Ovary (tissue), 9 donors: ENCODE results near the gene RAP1A. TPM values are rescaled to one million over a fixed set of nuclear protein-coding genes. Genes with fewer than 3 reads are reported as not detected.

Experiments
- DNase-seq, 5 donors: peaks; one replicate each; pipeline ENCODE4 v3.0.0-alpha.2; 2019 to 2020
- H3K27ac ChIP-seq, 2 donors: fragments of 200-600 bp; one replicate each; pipeline versions ENCODE4 v1.5.1 to v1.8.0; 2019 to 2022
- H3K27me3 ChIP-seq: fragments of 200-600 bp; one replicate; pipeline ENCODE4 v1.8.0; 2022
- H3K36me3 ChIP-seq: fragments of 200-600 bp; sonication (generic); one replicate; pipeline ENCODE4 v1.5.1; 2019
- H3K4me1 ChIP-seq: one replicate; pipeline ENCODE4 v1.8.1; 2013; ENCODE audit warnings: mild to moderate bottlenecking, moderate library complexity; ENCODE audit not compliant: insufficient read depth
- H3K4me3 ChIP-seq: fragments of 200-600 bp; sonication (generic); one replicate; pipeline ENCODE4 v1.5.1; 2017
- H3K9me3 ChIP-seq, 2 donors: fragments of 200-600 bp in 1 of 2; sonication (generic) in 1 of 2; one replicate each; pipeline versions ENCODE4 v1.5.1 to v1.8.1; 2013 to 2019; ENCODE audit warnings: mild to moderate bottlenecking in 1 of 2, moderate library complexity in 1 of 2
- CTCF ChIP-seq, 3 donors: fragments of 450-650 bp in 2 of 3; fragments of 200-600 bp in 1 of 3; IDR thresholded peaks; one replicate each; pipeline versions ENCODE4 v1.5.1 to v1.8.0; 2016 to 2022; ENCODE audit warnings: antibody characterized with exemption in 3 of 3, mild to moderate bottlenecking in 1 of 3
- EP300 ChIP-seq: sonication (generic); formaldehyde crosslinking; IDR thresholded peaks from one replicate; pipeline ENCODE4 v1.6.1; 2017; ENCODE audit warnings: antibody characterized with exemption
- POLR2A ChIP-seq: fragments of 450-650 bp; IDR thresholded peaks from one replicate; pipeline ENCODE4 v1.6.1; 2017; ENCODE audit warnings: antibody characterized with exemption, mild to moderate bottlenecking, moderate library complexity
- WGBS, 3 donors: extraction: QIAGEN DNeasy Blood & Tissue Kit in 1 of 3; methylation state at CpG; one replicate each; pipeline versions ENCODE4 v1.1.5 to v1.1.7; 2013 to 2017; 5-methylcytosine and 5-hydroxymethylcytosine counted together
- intact Hi-C, 4 donors: fragments of 100-400 bp; cut with DNase I; formaldehyde crosslinking; loops; one replicate each; pipeline versions ENCODE4 v1.11.0 to v1.15.1; 2022 to 2023
- polyA plus RNA-seq, 2 donors: library from polyadenylated mRNA; stranded (reverse); fragments of 200-250 nt in 1 of 2; fragments of 350-450 nt in 1 of 2; fragmentation: Illumina TruSeq in 1 of 2; extraction: RNeasy Lipid Tissue Mini Kit (QIAGEN cat#74804) in 1 of 2; gene quantifications; one replicate each; pipeline ENCODE4 v1.2.3, GENCODE V29; 2013 to 2014
- total RNA-seq, 7 donors: library from RNA; depleted of rRNA in 2 of 7; stranded (reverse); fragments of >200 nt in 2 of 7; fragmentation: NEBNext Ultra II Directional in 3 of 7; extraction: Animal tissue kit (Norgen Biotek cat#: 25700) in 3 of 7; gene quantifications; one replicate each; pipeline versions ENCODE4 v1.1.0 to v1.2.4, GENCODE V29; 2016 to 2023
- donor health status: DM: no; HTN: no; CAD: no; lungs with moderate emphysema.
- donor health status: DM: no; HTN: no; CAD: no.
- donor health status: Bipolar disorder and iron deficiency.
- donor health status: DM: yes; HTN: yes; CAD: no.
- donor health status: DM: no; HTN: no; CAD: no.
- donor health status: DM: yes; HTN: yes; CAD: no.

Gene RAP1A
- total and polyA plus RNA-seq, 9 donors, result 22.2 to 118 (median 59.1) TPM

- intact Hi-C loops, result loop anchor here in 1 of 4 donors (10.0 kb wide), 1 partner anchor 110 kb away; no protein-coding TSS in a partner anchor
- Histone ChIP-seq H3K4me3 (no peak overlapping the region), H3K4me1 (peaks cover 18% of the 10 kb centered on the region), H3K36me3 (no peaks in the 10 kb centered on the region), H3K27ac (no peak overlapping the region), H3K9me3 (no peaks in the 10 kb centered on the region), H3K27me3 (no peaks in the 10 kb centered on the region)
- WGBS, 3 donors, result 88 to 90% (median 89%) methylated on average over 3 of the region's 3 CpGs
- no peak for TF ChIP-seq EP300
- no peak for TF ChIP-seq POLR2A
- TF ChIP-seq CTCF (IDR thresholded peaks at IDR 0.05), result no peak
- no peak for DNase-seq
Measured at GRCh38 chr1:111734856-111735255, 115.3 kb downstream of the RAP1A start.

- Histone ChIP-seq H3K36me3 (no peaks in the 10 kb centered on the region), H3K9me3 (no peaks in the 10 kb centered on the region), H3K27ac (no peak overlapping the region), H3K27me3 (no peaks in the 10 kb centered on the region), H3K4me3 (no peak overlapping the region), H3K4me1 (peaks cover 18% of the 10 kb centered on the region)
- no peak for TF ChIP-seq EP300
- no peak for TF ChIP-seq POLR2A
- no peak for TF ChIP-seq CTCF (IDR thresholded peaks at IDR 0.05)
- WGBS, 3 donors, result 89 to 92% (median 90%) methylated on average over 4 of the region's 4 CpGs
- DNase-seq, result no peak
- intact Hi-C loops, result loop anchor here in 1 of 4 donors (10.0 kb wide), 1 partner anchor 111 kb away; no protein-coding TSS in a partner anchor
Measured at GRCh38 chr1:111735321-111735720, 115.7 kb downstream of the RAP1A start.

GRCh38 chr1:111735858-111736544, 116.4 kb downstream of the RAP1A start:
- peak overlapping the region in 1 of 2 donors; percentile 79 for H3K27ac ChIP-seq
- H3K9me3 ChIP-seq, result no peaks in the 10 kb centered on the region

More at GRCh38 chr1:111735858-111736544, 116.4 kb downstream of the RAP1A start:
- peak in 2 of 5 donors; percentile 54 to 55 for DNase-seq
- no peak for TF ChIP-seq EP300
- no peak for TF ChIP-seq POLR2A
- no peak for TF ChIP-seq CTCF (IDR thresholded peaks at IDR 0.05)
- intact Hi-C loops, result loop anchor here in 1 of 4 donors (10.0 kb wide), 1 partner anchor 111 kb away; no protein-coding TSS in a partner anchor
- Histone ChIP-seq H3K27me3 (no peaks in the 10 kb centered on the region), H3K4me3 (no peak overlapping the region), H3K36me3 (no peaks in the 10 kb centered on the region), H3K4me1 (peaks cover 18% of the 10 kb centered on the region)
- WGBS, 3 donors, result 20 to 39% (median 25%) methylated on average over 8 of the region's 8 CpGs
